Neural cell (in vitro differentiated cells): ENCODE measurements around the gene ZNF821. TPM values are rescaled to one million over a fixed set of nuclear protein-coding genes. Genes with fewer than 3 reads are reported as not detected.

Experiments used
- H2AFZ ChIP-seq: fragments of 200-600, 300-800 bp; sonication (generic), shearing (Covaris generic); 2 replicates; pipeline ENCODE4 v1.6.0; 2014; ENCODE audit warnings: low read depth, mild to moderate bottlenecking, antibody characterized with exemption, low read length, moderate library complexity
- H3F3A ChIP-seq: fragments of 200-600 bp; shearing (Covaris generic); 2 replicates; pipeline ENCODE4 v1.6.1; 2016; ENCODE audit warnings: mild to moderate bottlenecking, moderate library complexity, mixed read lengths, antibody characterized with exemption, low read length; ENCODE audit not compliant: insufficient read depth, poor library complexity, severe bottlenecking
- H3K27ac ChIP-seq: fragments of 200-600, 300-800 bp; sonication (generic), shearing (Covaris generic); 2 replicates; pipeline ENCODE4 v1.5.1; 2014; ENCODE audit warnings: mild to moderate bottlenecking, low read length, moderate library complexity
- H3K27me3 ChIP-seq: fragments of 300-800, 200-600 bp; sonication (generic), shearing (Covaris generic); 2 replicates; pipeline ENCODE4 v1.6.0; 2014; ENCODE audit warnings: mild to moderate bottlenecking, low read depth, low read length, moderate library complexity; ENCODE audit not compliant: insufficient read depth
- H3K36me3 ChIP-seq: fragments of 300-800, 200-600 bp; sonication (generic), shearing (Covaris generic); 2 replicates; pipeline ENCODE4 v1.5.1; 2014; ENCODE audit warnings: mild to moderate bottlenecking, antibody characterized with exemption, low read length, moderate library complexity; ENCODE audit not compliant: insufficient read depth
- H3K4me2 ChIP-seq: fragments of 300-800, 200-600 bp; sonication (generic), shearing (Covaris generic); 2 replicates; pipeline ENCODE4 v1.6.0; 2014; ENCODE audit warnings: mild to moderate bottlenecking, low read length
- H3K4me3 ChIP-seq: fragments of 300-800, 200-600 bp; sonication (generic), shearing (Covaris generic); 2 replicates; pipeline ENCODE4 v1.5.1; 2014; ENCODE audit warnings: mild to moderate bottlenecking, low read length, moderate library complexity
- H3K79me2 ChIP-seq: fragments of 200-600 bp; shearing (Covaris generic); replicated peaks from 2 replicates; pipeline ENCODE4 v1.6.0; 2014; ENCODE audit warnings: mild to moderate bottlenecking, low read length, moderate library complexity; ENCODE audit not compliant: insufficient read depth
- H3K9ac ChIP-seq: fragments of 300-800, 200-600 bp; sonication (generic), shearing (Covaris generic); 2 replicates; pipeline ENCODE4 v1.6.1; 2016; ENCODE audit warnings: mild to moderate bottlenecking, low read length, mixed read lengths
- H3K9me2 ChIP-seq: fragments of 200-600 bp; shearing (Covaris generic); 2 replicates; pipeline ENCODE4 v1.6.1; 2016; ENCODE audit warnings: mild to moderate bottlenecking, low read length, mixed read lengths; ENCODE audit not compliant: insufficient read depth
- H3K9me3 ChIP-seq: fragments of 200-600, 300-800 bp; sonication (generic), shearing (Covaris generic); 2 replicates; pipeline ENCODE4 v1.6.1; 2016; ENCODE audit warnings: mild to moderate bottlenecking, mixed run types, low read length, moderate library complexity, mixed read lengths
- H4K20me1 ChIP-seq: fragments of 200-600 bp; shearing (Covaris generic); 2 replicates; pipeline ENCODE4 v1.6.1; 2016; ENCODE audit warnings: mild to moderate bottlenecking, mixed run types; ENCODE audit not compliant: insufficient read depth
- EP300 ChIP-seq: fragments of 450-650 bp; conservative IDR thresholded peaks from 2 replicates; pipeline ENCODE4 v1.6.1; 2014; ENCODE audit warnings: antibody characterized with exemption, mild to moderate bottlenecking, moderate library complexity; ENCODE audit not compliant: poor library complexity, severe bottlenecking
- EZH2 ChIP-seq: fragments of 200-600, 300-800 bp; shearing (Covaris generic), sonication (generic); IDR thresholded peaks from 2 replicates; pipeline ENCODE4 v1.6.1; 2014; ENCODE audit warnings: antibody characterized with exemption, low read length, borderline replicate concordance, mild to moderate bottlenecking; ENCODE audit not compliant: insufficient read depth, poor library complexity, severe bottlenecking
- MXI1 ChIP-seq: fragments of 450-650 bp; conservative IDR thresholded peaks from 2 replicates; pipeline ENCODE4 v1.6.1; 2014; ENCODE audit warnings: antibody characterized with exemption, mild to moderate bottlenecking; ENCODE audit not compliant: poor library complexity, severe bottlenecking
- POLR2AphosphoS5 ChIP-seq: IDR thresholded peaks from 2 replicates; pipeline ENCODE4 v1.6.1; 2012
- RAD21 ChIP-seq: fragments of 450-650 bp; conservative IDR thresholded peaks from 2 replicates; pipeline ENCODE4 v1.6.1; 2014; ENCODE audit warnings: antibody characterized with exemption, mild to moderate bottlenecking, moderate library complexity
- REST ChIP-seq: IDR thresholded peaks from 2 replicates; pipeline ENCODE4 v1.6.1; 2012; ENCODE audit warnings: borderline replicate concordance
- SMC3 ChIP-seq: fragments of 450-650 bp; conservative IDR thresholded peaks from 2 replicates; pipeline ENCODE4 v1.6.1; 2014; ENCODE audit warnings: antibody characterized with exemption, mild to moderate bottlenecking, moderate library complexity; ENCODE audit not compliant: poor library complexity
- TAF1 ChIP-seq: IDR thresholded peaks from 2 replicates; pipeline ENCODE4 v1.6.1; 2012; ENCODE audit warnings: low read depth
- polyA plus RNA-seq: library from polyadenylated mRNA; depleted of rRNA; stranded (reverse); fragments of >200 nt; gene quantifications from 2 replicates; pipeline ENCODE4 v1.2.3, GENCODE V29; 2014
- TF ChIP-seq, protein P1 (sequence below): fragments of 450-650 bp; IDR thresholded peaks from 2 replicates; pipeline ENCODE4 v1.5.1; 2014; ENCODE audit warnings: antibody characterized with exemption, mild to moderate bottlenecking, moderate library complexity; ENCODE audit not compliant: poor library complexity, severe bottlenecking

ZNF821 gene
- polyA plus RNA-seq, 1 donor from 2014 or later, result 128 TPM

- Histone ChIP-seq H3K27ac (no peak overlapping the region), H3K4me2 (peak overlapping the region; percentile 72), H3K36me3 (peaks cover 11% of the 10 kb centered on the region), H3K9me2 (no peaks in the 10 kb centered on the region), H4K20me1 (peaks cover 5% of the 10 kb centered on the region), H3K79me2 (peaks cover 43% of the 10 kb centered on the region), H3K9ac (no peak overlapping the region), H3K4me3 (peak overlapping the region; percentile 53), H3F3A (peaks cover 4% of the 10 kb centered on the region), H3K9me3 (no peaks in the 10 kb centered on the region), H3K27me3 (no peaks in the 10 kb centered on the region), H2AFZ (no peak overlapping the region)
- TF ChIP-seq EZH2 (no peak), EP300 (no peak), POLR2AphosphoS5 (no peak), SMC3 (no peak), RAD21 (no peak), TAF1 (no peak), REST (no peak), MXI1 (no peak)
- TF ChIP-seq, protein P1, sequence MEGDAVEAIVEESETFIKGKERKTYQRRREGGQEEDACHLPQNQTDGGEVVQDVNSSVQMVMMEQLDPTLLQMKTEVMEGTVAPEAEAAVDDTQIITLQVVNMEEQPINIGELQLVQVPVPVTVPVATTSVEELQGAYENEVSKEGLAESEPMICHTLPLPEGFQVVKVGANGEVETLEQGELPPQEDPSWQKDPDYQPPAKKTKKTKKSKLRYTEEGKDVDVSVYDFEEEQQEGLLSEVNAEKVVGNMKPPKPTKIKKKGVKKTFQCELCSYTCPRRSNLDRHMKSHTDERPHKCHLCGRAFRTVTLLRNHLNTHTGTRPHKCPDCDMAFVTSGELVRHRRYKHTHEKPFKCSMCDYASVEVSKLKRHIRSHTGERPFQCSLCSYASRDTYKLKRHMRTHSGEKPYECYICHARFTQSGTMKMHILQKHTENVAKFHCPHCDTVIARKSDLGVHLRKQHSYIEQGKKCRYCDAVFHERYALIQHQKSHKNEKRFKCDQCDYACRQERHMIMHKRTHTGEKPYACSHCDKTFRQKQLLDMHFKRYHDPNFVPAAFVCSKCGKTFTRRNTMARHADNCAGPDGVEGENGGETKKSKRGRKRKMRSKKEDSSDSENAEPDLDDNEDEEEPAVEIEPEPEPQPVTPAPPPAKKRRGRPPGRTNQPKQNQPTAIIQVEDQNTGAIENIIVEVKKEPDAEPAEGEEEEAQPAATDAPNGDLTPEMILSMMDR, result no peak
Observed at GRCh38 chr16:71880176-71880575, 3.8 kb downstream of the ZNF821 start.

DNA sequence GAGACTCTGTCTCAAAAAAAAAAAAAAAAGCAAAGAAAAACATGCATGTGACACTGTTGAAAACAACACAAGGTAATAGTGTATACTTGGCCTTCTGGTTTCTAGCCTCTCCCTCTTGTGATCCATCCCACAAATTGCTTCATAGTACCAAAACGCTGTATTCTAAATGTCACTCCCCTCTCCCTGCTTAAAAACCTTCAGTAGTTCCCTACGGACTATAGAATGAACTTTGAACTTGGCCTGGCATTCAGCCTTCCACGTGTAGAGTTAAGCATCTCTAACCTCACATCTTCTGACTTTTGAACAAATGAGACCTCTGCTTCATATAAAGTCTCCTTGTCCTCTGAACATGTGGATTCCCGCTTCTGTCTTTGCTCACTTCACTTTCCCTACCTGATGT lies 5.1 kb downstream of the ZNF821 start:
- Histone ChIP-seq H3F3A (peaks cover 4% of the 10 kb centered on the region), H3K4me3 (no peak overlapping the region), H4K20me1 (peaks cover 5% of the 10 kb centered on the region), H3K36me3 (peaks cover 11% of the 10 kb centered on the region), H3K27me3 (no peaks in the 10 kb centered on the region), H3K27ac (no peak overlapping the region), H3K79me2 (peaks cover 42% of the 10 kb centered on the region), H2AFZ (no peak overlapping the region), H3K4me2 (no peak overlapping the region), H3K9ac (no peak overlapping the region), H3K9me3 (no peaks in the 10 kb centered on the region), H3K9me2 (no peaks in the 10 kb centered on the region)
- TF ChIP-seq EP300, result no peak
- TF ChIP-seq SMC3, result no peak
- no peak for TF ChIP-seq POLR2AphosphoS5
- TF ChIP-seq, protein P1, result no peak
- no peak for TF ChIP-seq EZH2
- TF ChIP-seq TAF1, result no peak
- TF ChIP-seq RAD21, result no peak
- TF ChIP-seq MXI1, result no peak
- no peak for TF ChIP-seq REST
